Activated T-helper 2 cell treated with anti-CD3 and anti-CD28 coated beads, Interferon-gamma antibody, Interleukin-2, Interleukin-4, amounts not matched to agents 10 μg/mL and 5 μg/mL and 100 μg/mL, durations not matched to agents 14 hours and 24 hours and 36 hours (primary cell): ENCODE data around the gene EFEMP1. TPM values are rescaled to one million over a fixed set of nuclear protein-coding genes. Genes with fewer than 3 reads are reported as not detected.

Source experiments
- DNase-seq: peaks from one replicate; pipeline ENCODE4 v3.0.0; 2021; ENCODE audit warnings: low spot score
- H3K27ac Mint-ChIP-seq: one replicate; pipeline ENCODE4 v1.8.0; 2021; ENCODE audit warnings: mixed read lengths
- H3K27me3 Mint-ChIP-seq: one replicate; pipeline ENCODE4 v1.8.0; 2021; ENCODE audit warnings: low read depth, mixed read lengths
- H3K36me3 Mint-ChIP-seq: one replicate; pipeline ENCODE4 v1.8.0; 2021; ENCODE audit warnings: low read depth, mixed read lengths
- H3K4me1 Mint-ChIP-seq: one replicate; pipeline ENCODE4 v1.8.0; 2021; ENCODE audit warnings: low read depth, mixed read lengths
- H3K4me3 Mint-ChIP-seq: one replicate; pipeline ENCODE4 v1.8.0; 2021; ENCODE audit warnings: low read depth, mild to moderate bottlenecking, moderate library complexity, mixed read lengths
- H3K9me3 Mint-ChIP-seq: one replicate; pipeline ENCODE4 v1.8.0; 2021; ENCODE audit warnings: mixed read lengths
- intact Hi-C: fragments of 100-400 bp; cut with micrococcal nuclease; formaldehyde crosslinking; loops from one replicate; pipeline ENCODE4 v1.15.1; 2023
- total RNA-seq: library from RNA; stranded (reverse); gene quantifications from 2 replicates; pipeline ENCODE4 v1.2.3, GENCODE V29; 2022

The EFEMP1 gene
- total RNA-seq, 1 donor from 2014 or later, result not detected

DNA sequence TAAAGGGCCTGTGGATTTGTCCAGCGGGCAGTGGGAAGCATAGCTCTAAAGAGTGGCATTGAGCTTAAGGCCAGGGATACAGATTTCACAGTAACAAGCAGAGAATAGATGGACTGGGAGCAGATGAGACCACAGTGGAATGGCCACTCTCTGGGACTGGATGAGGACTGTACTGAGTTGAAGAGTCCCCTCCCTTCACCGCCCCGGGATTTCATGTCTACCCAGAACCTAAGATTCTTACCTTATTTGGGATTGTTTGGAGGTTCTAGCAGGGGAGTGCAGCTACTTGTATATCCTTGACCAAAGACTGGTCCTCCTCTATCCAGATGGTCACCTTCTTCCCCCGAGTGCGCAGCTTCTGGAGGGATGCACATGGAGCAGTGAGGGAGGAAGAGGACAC lies 28.0 kb upstream of the EFEMP1 start:
- intact Hi-C loops, result no loop called here
- H3K27ac Mint-ChIP-seq, result no peak overlapping the region
- no peak for DNase-seq
- no peaks in the 10 kb centered on the region for H3K36me3 Mint-ChIP-seq
- H3K4me1 Mint-ChIP-seq, result no peaks in the 10 kb centered on the region
- no peaks in the 10 kb centered on the region for H3K27me3 Mint-ChIP-seq
- H3K9me3 Mint-ChIP-seq, result no peaks in the 10 kb centered on the region
- no peak overlapping the region for H3K4me3 Mint-ChIP-seq

DNA sequence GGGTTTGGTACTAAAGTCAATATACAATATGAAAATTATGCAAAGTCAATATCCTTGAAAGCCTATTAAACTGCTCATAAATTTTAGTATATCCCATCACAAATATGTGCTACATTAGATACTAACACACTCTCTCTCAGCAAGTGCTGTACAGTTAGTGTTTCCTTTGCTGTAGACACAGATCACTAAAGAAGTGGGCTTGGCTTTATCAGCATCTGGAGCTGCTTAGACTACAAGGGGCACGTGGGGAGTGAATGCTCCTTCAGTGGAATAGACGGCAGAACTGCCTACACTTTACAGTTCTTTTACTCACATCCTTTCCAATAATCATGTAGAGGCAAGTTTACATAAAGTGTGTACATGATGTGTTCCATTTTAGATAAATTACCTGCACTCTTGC lies 26.0 kb upstream of the EFEMP1 start:
- Mint-ChIP-seq H3K9me3 (no peaks in the 10 kb centered on the region), H3K27ac (no peak overlapping the region), H3K36me3 (no peaks in the 10 kb centered on the region), H3K4me1 (no peaks in the 10 kb centered on the region), H3K27me3 (no peaks in the 10 kb centered on the region), H3K4me3 (no peak overlapping the region)
- DNase-seq, result no peak
- intact Hi-C loops, result no loop called here

DNA sequence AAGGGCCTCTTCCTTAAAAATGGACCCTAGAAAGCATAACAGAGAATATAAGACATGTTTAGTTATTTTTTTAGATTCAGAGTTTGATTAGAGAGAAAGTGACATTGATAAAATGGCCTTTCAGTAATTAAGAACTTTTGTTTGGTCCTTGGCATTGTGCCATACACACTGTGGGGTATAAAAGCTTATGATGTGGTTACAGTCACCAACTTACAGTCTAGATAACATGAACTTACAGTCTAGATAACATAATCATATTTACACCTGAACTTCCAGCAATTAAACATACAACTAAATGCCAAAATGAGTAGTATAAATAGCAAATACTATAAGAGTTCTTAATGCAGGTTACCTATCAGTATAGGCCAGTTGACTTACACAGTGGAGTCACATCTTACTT lies 25.6 kb upstream of the EFEMP1 start:
- Mint-ChIP-seq H3K36me3 (no peaks in the 10 kb centered on the region), H3K27ac (no peak overlapping the region), H3K27me3 (no peaks in the 10 kb centered on the region), H3K4me1 (no peaks in the 10 kb centered on the region), H3K9me3 (no peaks in the 10 kb centered on the region), H3K4me3 (no peak overlapping the region)
- intact Hi-C loops, result no loop called here
- no peak for DNase-seq

DNA sequence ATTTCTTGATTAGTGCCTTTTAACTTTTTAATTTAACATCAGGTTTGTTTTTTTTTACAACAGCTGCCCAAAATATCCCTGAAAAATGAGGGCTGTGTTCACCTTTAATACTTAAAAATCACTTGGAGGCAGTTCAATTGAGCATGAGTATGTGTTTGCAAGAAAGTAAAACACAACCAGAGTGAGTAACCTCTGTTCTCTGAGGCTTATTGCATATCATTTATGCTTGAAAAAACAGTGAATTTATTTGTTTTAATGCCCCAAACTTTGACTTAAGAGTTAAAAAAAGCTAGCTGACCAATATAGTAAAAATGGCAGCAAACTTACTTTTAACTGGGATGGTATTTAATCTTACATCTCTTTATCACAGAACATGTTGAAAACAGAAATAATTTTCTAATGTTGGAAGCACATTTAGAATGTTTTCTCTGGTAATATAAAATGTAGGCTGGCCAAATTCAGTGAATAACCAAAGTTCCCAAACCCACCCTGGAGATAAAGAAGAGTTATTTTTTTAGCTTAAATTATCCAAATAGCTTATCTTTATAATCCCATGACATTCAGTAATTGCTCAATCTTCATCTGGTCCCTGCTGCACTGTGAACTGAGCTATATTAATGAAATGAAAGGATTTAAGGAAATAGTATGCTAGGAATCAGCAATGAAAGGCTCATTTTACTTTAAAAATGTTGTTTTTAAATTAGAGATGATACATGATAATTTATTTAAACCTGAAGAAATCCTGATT lies 24.8 kb upstream of the EFEMP1 start:
- intact Hi-C loops, result no loop called here
- no peaks in the 10 kb centered on the region for H3K4me1 Mint-ChIP-seq
- no peak overlapping the region for H3K4me3 Mint-ChIP-seq
- H3K36me3 Mint-ChIP-seq, result no peaks in the 10 kb centered on the region
- H3K27me3 Mint-ChIP-seq, result no peaks in the 10 kb centered on the region
- H3K9me3 Mint-ChIP-seq, result no peaks in the 10 kb centered on the region
- no peak overlapping the region for H3K27ac Mint-ChIP-seq
- no peak for DNase-seq

DNA sequence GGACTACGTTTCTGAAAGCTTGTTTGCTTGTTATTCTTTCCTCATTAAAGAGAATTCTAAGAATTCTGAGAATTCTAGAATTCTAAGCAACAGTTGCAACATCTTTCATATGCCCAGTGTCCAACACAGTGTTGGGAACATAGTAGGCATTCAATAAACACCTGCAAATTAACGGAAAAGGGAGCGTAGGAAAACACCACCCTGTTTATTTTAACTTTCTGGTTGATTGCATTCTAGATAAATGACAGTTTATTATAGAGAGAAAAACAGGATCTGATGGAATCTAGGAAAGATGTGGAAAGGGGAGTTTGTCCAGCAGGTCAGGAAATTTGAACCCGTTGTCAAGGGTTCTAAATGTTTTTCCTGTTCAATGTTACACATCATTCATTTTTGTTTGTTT lies 24.2 kb upstream of the EFEMP1 start:
- Mint-ChIP-seq H3K36me3 (no peaks in the 10 kb centered on the region), H3K4me1 (no peaks in the 10 kb centered on the region), H3K4me3 (no peak overlapping the region), H3K27ac (no peak overlapping the region), H3K27me3 (no peaks in the 10 kb centered on the region), H3K9me3 (no peaks in the 10 kb centered on the region)
- no peak for DNase-seq
- intact Hi-C loops, result no loop called here

DNA sequence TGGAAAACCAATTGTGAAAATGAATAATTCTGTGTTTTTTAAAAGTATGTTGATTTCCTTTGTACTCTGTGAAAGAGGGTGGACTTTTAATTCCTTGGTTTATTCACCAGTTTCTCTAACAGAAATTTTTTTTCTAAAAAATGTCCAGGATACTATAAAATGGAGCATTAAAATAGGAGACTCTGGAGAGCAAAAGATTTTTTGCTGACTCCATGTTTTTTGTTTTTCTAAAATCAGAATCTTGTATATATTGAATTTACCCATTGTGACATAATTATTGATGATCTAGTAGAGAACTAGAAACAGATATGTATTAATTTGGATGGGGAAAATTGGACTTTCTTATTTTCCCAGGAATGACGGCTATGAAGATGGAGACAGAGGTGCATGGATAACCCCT lies 23.2 kb upstream of the EFEMP1 start:
- H3K4me3 Mint-ChIP-seq, result no peak overlapping the region
- H3K27me3 Mint-ChIP-seq, result no peaks in the 10 kb centered on the region
- intact Hi-C loops, result no loop called here
- H3K4me1 Mint-ChIP-seq, result no peaks in the 10 kb centered on the region
- no peak overlapping the region for H3K27ac Mint-ChIP-seq
- no peaks in the 10 kb centered on the region for H3K36me3 Mint-ChIP-seq
- no peaks in the 10 kb centered on the region for H3K9me3 Mint-ChIP-seq
- DNase-seq, result no peak

DNA sequence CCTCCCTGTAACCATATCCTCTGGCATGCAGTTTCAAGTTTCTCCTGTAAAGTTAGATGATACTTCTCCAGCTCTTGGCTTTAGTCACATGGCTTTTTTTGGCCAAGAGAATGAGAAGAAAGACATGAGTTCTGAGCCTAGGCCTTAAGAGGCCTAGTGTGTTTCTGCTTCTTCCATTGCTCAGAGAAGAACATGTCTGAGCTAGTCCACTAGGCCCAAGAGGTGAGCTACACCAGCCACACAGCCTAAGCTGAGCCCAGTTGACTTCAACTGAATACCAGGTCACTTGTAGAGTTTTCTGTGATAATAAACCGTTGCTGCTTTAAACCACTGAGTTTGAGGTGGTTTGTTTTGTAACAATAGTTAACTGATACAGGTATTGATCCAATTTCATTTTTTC lies 19.9 kb upstream of the EFEMP1 start:
- H3K4me3 Mint-ChIP-seq, result no peak overlapping the region
- H3K36me3 Mint-ChIP-seq, result no peaks in the 10 kb centered on the region
- H3K9me3 Mint-ChIP-seq, result no peaks in the 10 kb centered on the region
- intact Hi-C loops, result no loop called here
- H3K27ac Mint-ChIP-seq, result no peak overlapping the region
- H3K4me1 Mint-ChIP-seq, result no peaks in the 10 kb centered on the region
- DNase-seq, result no peak
- H3K27me3 Mint-ChIP-seq, result no peaks in the 10 kb centered on the region

DNA sequence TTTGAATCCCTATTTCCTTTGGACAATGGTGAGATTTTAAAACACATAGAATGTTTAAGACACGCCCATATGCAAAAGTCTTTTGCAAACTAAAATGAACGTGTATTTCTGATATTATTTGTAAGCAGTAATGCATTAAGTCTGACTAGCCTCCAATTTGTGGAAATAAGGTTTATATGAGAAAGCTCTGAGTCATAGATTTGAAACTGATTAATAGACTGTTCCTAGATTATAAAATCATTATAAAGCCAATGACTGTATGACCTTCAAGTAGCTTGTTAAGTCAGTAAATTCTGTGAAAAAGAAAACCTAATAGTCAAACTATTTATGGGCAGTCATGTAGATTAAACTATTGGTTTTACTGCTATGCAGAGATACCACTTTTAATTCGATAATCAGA lies 12.8 kb upstream of the EFEMP1 start:
- Mint-ChIP-seq H3K9me3 (no peaks in the 10 kb centered on the region), H3K4me1 (no peaks in the 10 kb centered on the region), H3K27me3 (no peaks in the 10 kb centered on the region), H3K36me3 (no peaks in the 10 kb centered on the region), H3K27ac (no peak overlapping the region), H3K4me3 (no peak overlapping the region)
- no peak for DNase-seq
- intact Hi-C loops, result no loop called here

DNA sequence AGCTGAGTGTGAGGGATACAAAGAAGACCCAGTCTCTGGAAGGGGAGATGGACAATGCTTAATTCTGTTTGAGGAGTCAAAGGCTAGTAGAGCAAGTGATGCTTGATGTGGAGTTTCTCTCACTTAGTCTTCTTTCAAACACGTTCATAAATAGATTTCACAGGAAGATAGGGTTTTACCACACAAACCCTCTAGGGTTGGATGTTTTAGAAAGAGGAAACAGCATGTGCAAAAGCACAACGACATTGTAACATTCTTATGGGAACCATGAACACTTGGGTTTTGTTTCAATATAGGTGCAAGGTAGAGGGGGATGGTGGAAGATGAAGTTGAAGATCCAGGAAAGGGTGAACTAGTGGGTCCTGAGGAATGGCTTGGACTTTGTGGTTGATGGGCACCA lies 10.8 kb upstream of the EFEMP1 start:
- no peak for DNase-seq
- no peaks in the 10 kb centered on the region for H3K36me3 Mint-ChIP-seq
- no peak overlapping the region for H3K4me3 Mint-ChIP-seq
- H3K9me3 Mint-ChIP-seq, result no peaks in the 10 kb centered on the region
- H3K27ac Mint-ChIP-seq, result no peak overlapping the region
- H3K4me1 Mint-ChIP-seq, result no peaks in the 10 kb centered on the region
- intact Hi-C loops, result no loop called here
- H3K27me3 Mint-ChIP-seq, result no peaks in the 10 kb centered on the region

DNA sequence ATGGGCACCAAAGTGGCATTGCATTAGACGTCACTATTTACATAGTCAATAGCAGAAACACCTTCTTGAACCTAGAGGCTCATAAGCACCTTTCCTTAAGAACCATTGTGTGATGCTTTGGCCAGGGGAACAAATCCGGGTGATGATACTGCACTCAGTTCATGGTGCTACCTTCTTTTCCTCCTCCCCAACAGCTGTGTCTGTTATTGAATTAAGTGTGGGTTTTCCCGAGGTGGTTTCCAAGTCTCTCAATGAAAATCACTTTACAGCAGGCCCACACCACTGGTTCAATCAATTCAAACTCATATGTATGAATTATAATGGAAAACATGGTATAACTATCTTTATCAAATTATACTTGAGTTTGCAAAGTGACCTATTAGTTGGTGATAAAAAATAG lies 9.3 kb upstream of the EFEMP1 start:
- no peaks in the 10 kb centered on the region for H3K9me3 Mint-ChIP-seq
- no peak overlapping the region for H3K4me3 Mint-ChIP-seq
- H3K27me3 Mint-ChIP-seq, result no peaks in the 10 kb centered on the region
- no peaks in the 10 kb centered on the region for H3K4me1 Mint-ChIP-seq
- no peak overlapping the region for H3K27ac Mint-ChIP-seq
- no peak for DNase-seq
- intact Hi-C loops, result no loop called here
- H3K36me3 Mint-ChIP-seq, result no peaks in the 10 kb centered on the region

DNA sequence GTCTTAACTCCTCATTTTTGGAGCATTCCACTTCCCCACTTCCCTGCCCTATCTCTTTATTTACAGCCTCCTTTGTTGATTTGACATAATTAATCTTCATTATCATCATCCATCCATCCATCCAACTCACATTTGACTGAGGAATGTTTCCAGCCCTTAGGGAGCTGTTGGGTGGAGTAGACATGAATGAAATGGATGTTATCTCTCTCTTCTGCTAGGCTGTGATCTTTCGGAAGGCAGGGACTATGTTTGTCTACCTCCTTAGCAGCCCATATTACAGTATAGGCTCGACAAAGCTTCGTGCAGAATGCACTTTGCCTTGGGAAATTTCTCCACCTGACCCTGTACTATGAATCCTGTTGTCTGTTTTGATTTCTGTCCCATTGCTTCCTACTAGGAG lies 7.7 kb upstream of the EFEMP1 start:
- no peaks in the 10 kb centered on the region for H3K4me1 Mint-ChIP-seq
- H3K4me3 Mint-ChIP-seq, result no peak overlapping the region
- peaks cover under 1% of the 10 kb centered on the region for H3K27me3 Mint-ChIP-seq
- H3K9me3 Mint-ChIP-seq, result no peaks in the 10 kb centered on the region
- no peak for DNase-seq
- H3K36me3 Mint-ChIP-seq, result no peaks in the 10 kb centered on the region
- H3K27ac Mint-ChIP-seq, result no peak overlapping the region
- intact Hi-C loops, result no loop called here

DNA sequence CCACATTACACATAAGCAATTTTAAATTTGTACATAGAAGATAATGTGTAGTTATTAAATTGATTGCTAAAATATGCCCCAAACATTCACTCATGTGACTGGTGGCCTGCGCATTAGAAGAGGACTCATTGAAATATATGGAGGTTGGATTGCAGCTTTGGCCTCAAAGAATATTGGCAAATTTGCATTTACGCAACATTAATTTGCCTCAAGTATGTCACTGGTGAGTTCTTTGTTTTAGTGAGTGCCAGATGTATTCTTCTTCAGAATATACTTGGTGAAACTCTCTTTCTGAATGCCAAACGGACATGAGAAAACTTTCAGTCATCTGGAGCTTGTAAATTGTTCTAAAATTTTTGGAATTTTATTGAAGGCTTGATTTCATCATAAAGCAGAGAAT lies 5.9 kb upstream of the EFEMP1 start:
- H3K9me3 Mint-ChIP-seq, result no peaks in the 10 kb centered on the region
- H3K27ac Mint-ChIP-seq, result no peak overlapping the region
- peaks cover 12% of the 10 kb centered on the region for H3K27me3 Mint-ChIP-seq
- H3K4me1 Mint-ChIP-seq, result no peaks in the 10 kb centered on the region
- H3K4me3 Mint-ChIP-seq, result no peak overlapping the region
- no peak for DNase-seq
- intact Hi-C loops, result no loop called here
- no peaks in the 10 kb centered on the region for H3K36me3 Mint-ChIP-seq

DNA sequence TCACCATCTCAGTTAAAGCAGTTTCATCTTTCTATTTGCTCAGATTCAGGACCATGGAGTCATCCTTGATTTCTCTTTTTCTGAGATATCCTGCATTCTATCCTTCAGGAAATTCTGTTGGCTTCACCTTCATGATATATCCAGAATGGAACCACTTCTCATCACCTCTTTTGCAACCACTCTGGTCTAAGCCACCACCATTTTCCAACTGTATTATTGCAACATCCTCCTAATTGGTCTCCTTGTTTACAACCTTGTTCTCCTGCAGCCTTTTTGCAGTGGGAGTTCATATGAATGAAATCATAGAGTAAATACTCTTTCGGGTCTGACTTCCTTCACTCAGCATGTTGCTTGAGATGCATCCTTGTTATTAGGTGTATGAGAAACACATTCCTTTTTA lies 3.4 kb upstream of the EFEMP1 start:
- H3K27me3 Mint-ChIP-seq, result peaks cover 34% of the 10 kb centered on the region
- H3K4me3 Mint-ChIP-seq, result no peak overlapping the region
- H3K9me3 Mint-ChIP-seq, result no peaks in the 10 kb centered on the region
- no peak overlapping the region for H3K27ac Mint-ChIP-seq
- H3K4me1 Mint-ChIP-seq, result no peaks in the 10 kb centered on the region
- no peaks in the 10 kb centered on the region for H3K36me3 Mint-ChIP-seq
- no peak for DNase-seq
- intact Hi-C loops, result no loop called here

DNA sequence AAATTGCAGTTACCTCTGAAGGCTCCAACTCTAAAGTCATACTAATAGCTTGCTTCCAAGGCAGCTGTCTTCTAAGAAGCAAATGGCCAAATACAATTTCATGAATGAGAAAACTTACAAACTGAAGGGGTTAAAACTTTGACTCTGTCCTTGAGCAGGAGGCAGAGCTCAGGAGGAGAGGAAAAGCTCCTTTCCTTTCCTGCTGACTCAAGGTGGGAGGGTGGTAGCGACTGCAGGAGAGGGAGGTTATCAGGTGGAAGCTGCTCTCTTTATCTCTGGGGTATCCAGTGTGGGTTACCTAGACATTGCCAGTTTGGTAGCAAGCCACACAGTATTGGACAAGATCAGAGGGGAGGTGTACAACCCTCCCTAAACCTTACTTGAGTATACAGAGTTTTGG lies 2.7 kb upstream of the EFEMP1 start:
- H3K27ac Mint-ChIP-seq, result no peak overlapping the region

More for the DNA sequence above, 2.7 kb upstream of the EFEMP1 start:
- Mint-ChIP-seq H3K4me1 (no peaks in the 10 kb centered on the region), H3K4me3 (no peak overlapping the region), H3K9me3 (no peaks in the 10 kb centered on the region), H3K27me3 (peaks cover 38% of the 10 kb centered on the region), H3K36me3 (no peaks in the 10 kb centered on the region)
- DNase-seq, result no peak
- intact Hi-C loops, result no loop called here
